Gastrocnemius medialis (tissue), 4 donors: ENCODE results near the gene OR4M2.
"Not testable (repeated sequence)": the region's sequence is repeated elsewhere in the genome, so short reads cannot be mapped to it uniquely, and the experiment has no call there.

ENCODE experiments used
- CTCF ChIP-seq, 5 experiments: fragments of 450-650 bp in 3 of 5; fragments of 200-600 bp in 2 of 5; sonication (generic) in 2 of 5; IDR thresholded peaks in 4 of 5; conservative IDR thresholded peaks in 1 of 5; 1 replicate in 4 of 5; 2 replicates in 1 of 5; pipeline ENCODE4 v1.5.1; 2016 to 2019; ENCODE audit warnings: antibody characterized with exemption in 5 of 5, mild to moderate bottlenecking in 3 of 5, moderate library complexity in 3 of 5
- POLR2A ChIP-seq, 2 donors: fragments of 450-650 bp; IDR thresholded peaks; one replicate each; pipeline ENCODE4 v1.6.1; 2017; ENCODE audit warnings: antibody characterized with exemption in 2 of 2, mild to moderate bottlenecking in 2 of 2, moderate library complexity in 2 of 2

- not testable (repeated sequence) for TF ChIP-seq CTCF (IDR thresholded peaks at IDR 0.05 in 4 of 5, conservative IDR thresholded peaks at IDR 0.05 in 1 of 5); POLR2A (IDR thresholded peaks at IDR 0.05)
These were observed 1.1 kb downstream of the OR4M2 start for GRCh38 chr15:22081386-22081785.
